Measurements from ENCODE around the gene CHTF8.

CHTF8 gene

DNA sequence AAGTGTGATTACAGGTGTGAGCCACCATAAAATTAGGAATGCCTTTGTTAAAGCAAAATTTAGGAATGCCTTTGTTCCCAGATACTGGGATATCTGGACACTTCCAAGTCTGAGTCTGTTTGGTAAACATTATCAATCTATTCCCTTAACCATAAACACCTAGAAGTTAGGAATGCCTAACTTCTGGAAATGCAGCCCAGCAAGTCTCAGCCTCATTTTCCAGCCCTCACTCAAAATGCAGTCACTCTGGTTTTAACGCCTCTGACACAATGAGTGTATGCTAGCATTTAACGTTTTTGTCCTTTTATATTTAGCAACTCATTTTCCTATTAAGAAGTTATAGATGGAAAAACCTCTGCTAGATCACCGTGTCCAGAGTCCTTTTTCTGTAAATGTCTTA lies 61.4 kb downstream of the CHTF8 start:
- TF ChIP-seq, protein P1, sequence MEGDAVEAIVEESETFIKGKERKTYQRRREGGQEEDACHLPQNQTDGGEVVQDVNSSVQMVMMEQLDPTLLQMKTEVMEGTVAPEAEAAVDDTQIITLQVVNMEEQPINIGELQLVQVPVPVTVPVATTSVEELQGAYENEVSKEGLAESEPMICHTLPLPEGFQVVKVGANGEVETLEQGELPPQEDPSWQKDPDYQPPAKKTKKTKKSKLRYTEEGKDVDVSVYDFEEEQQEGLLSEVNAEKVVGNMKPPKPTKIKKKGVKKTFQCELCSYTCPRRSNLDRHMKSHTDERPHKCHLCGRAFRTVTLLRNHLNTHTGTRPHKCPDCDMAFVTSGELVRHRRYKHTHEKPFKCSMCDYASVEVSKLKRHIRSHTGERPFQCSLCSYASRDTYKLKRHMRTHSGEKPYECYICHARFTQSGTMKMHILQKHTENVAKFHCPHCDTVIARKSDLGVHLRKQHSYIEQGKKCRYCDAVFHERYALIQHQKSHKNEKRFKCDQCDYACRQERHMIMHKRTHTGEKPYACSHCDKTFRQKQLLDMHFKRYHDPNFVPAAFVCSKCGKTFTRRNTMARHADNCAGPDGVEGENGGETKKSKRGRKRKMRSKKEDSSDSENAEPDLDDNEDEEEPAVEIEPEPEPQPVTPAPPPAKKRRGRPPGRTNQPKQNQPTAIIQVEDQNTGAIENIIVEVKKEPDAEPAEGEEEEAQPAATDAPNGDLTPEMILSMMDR (IDR thresholded peaks at IDR 0.05; ENCODE audit: insufficient read depth, low read depth, low read length, missing control alignments): no peak
- H3K4me3 ChIP-seq (ENCODE audit: low read depth, low read length): no peak overlapping the region
- DNase-seq (ENCODE audit: low read depth): no peak

DNA sequence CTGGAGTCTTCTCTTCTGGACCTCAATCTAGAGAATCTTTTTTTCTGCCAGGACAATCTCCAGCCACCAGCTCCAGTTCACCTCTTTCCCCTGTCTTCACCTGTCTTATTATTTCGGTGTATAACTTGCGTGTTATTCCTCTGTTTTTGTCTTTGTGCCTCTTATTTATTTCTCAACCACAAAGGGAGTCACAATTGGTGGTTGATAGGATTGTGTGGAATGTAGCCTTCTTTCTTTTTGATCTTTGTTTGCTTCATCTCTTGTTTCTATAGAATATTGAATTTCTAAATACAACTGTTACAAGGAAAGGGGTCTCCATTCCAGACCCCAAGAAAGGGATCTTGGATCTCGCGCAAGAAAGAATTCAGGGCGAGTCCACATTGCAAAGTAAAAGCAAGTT lies 62.9 kb downstream of the CHTF8 start:
- H3K4me3 ChIP-seq (ENCODE audit: low read depth, low read length): no peak overlapping the region
- DNase-seq (ENCODE audit: low read depth): no peak
- TF ChIP-seq, protein P1 (IDR thresholded peaks at IDR 0.05; ENCODE audit: insufficient read depth, low read depth, low read length, missing control alignments): no peak
